Muscle of leg (tissue), 11 donors: ENCODE measurements around the gene GABRP. TPM values are rescaled to one million over a fixed set of nuclear protein-coding genes. Genes with fewer than 3 reads are reported as not detected.
"Not testable (repeated sequence)": the region's sequence is repeated elsewhere in the genome, so short reads cannot be mapped to it uniquely, and the experiment has no call there.

Experiments used
- DNase-seq: peaks from one replicate; pipeline ENCODE4 v3.0.0; 2013
- H3K27ac ChIP-seq: one replicate; pipeline ENCODE4 v1.5.1; 2013; ENCODE audit warnings: mild to moderate bottlenecking, low read length, control low read depth
- H3K27me3 ChIP-seq: one replicate; pipeline ENCODE4 v1.6.1; 2013; ENCODE audit warnings: low read length; ENCODE audit not compliant: control insufficient read depth, insufficient read depth
- H3K36me3 ChIP-seq: one replicate; pipeline ENCODE4 v1.6.1; 2013; ENCODE audit warnings: low read length; ENCODE audit not compliant: control insufficient read depth, insufficient read depth
- H3K4me1 ChIP-seq: one replicate; pipeline ENCODE4 v1.6.1; 2013; ENCODE audit warnings: low read length; ENCODE audit not compliant: control insufficient read depth, insufficient read depth
- H3K4me3 ChIP-seq: one replicate; pipeline ENCODE4 v1.5.1; 2013; ENCODE audit warnings: low read length, control low read depth
- H3K9me3 ChIP-seq: replicated peaks from 2 replicates; pipeline ENCODE4 v1.6.1; 2013; ENCODE audit warnings: low read depth, low read length; ENCODE audit not compliant: control insufficient read depth
- WGBS: methylation state at CpG from one replicate; pipeline ENCODE4 v1.1.5; 2013; ENCODE audit warnings: missing lambda C conversion rate; ENCODE audit not compliant: insufficient coverage; 5-methylcytosine and 5-hydroxymethylcytosine counted together
- polyA plus RNA-seq, 8 donors: library from polyadenylated mRNA; unstranded; fragments of 120-200 nt; gene quantifications; one replicate each; pipeline versions ENCODE4 v1.2.1 to v1.2.3, GENCODE V29; 2013; ENCODE audit warnings: inconsistent platforms in 1 of 8, low replicate concordance in 1 of 8; ENCODE audit not compliant: insufficient read length in 8 of 8, insufficient read depth in 1 of 8
- total RNA-seq: library from RNA; stranded (reverse); fragments of 120-200 nt; gene quantifications from one replicate; pipeline ENCODE4 v1.2.4, GENCODE V29; 2013

Gene GABRP
- total and polyA plus RNA-seq, 9 donors: 0.13 to 1.2 (median 0.63) TPM

DNA sequence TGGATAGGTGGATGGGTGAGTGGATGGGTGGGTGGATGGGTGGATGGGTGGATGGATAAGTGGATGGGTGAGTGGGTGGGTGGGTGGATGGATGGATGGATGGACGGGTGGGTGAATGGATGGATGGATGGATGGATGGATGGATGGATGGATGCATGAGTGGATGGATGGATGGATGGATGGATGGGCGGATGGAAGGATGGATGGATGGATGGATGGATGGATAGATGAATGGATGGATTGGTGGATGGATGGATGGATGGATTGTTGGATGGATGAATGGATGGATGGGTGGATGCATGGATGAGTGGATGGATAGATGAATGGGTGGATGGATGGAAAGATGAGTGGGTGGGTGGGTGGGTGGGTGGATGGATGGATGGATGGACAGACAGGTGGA, 29.0 kb upstream of the GABRP start:
- DNase-seq, H3K36me3 ChIP-seq, H3K4me1 ChIP-seq, H3K4me3 ChIP-seq, H3K27me3 ChIP-seq, H3K27ac ChIP-seq, H3K9me3 ChIP-seq: not testable (repeated sequence)
- 88% methylated on average over 1 of the region's 2 CpGs for WGBS

DNA sequence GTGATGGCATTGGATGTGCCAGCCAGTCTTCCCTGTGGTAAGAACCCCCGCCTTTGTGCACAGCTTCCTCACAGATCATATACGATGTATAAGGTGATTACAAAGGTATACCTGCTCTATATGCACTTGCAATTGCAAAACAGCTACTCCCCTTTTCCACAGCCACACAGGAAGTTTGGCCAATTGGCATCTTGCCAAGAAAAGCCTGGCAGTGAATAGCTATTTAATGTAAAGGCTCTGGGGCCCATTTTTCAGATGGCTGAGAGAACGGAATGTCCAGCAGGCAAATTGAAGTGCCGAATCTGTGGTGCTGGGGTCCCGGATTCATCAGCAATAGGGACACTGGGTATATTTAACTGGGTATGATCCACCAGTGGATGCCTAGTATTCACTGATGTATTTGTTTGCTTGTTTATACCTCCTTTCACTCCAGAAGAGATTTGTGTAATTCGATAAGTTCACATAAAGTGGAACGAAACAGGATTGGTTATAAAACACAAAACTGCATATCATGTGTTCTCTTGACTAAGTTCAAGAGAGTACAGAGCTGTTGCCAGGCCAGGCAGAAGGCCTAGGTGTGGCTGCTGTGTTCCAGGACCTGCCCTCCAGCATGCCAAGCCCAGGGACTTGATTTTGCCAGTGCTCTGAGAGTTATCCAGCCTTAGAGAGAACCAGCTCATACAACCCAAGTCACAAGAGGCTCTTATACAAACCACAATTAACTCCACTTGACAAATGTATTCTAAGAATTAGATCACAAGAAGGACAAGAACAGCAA, 27.7 kb upstream of the GABRP start:
- no peaks in the 10 kb centered on the region for H3K9me3 ChIP-seq
- WGBS: 54% methylated on average over 5 of the region's 7 CpGs
- no peak overlapping the region for H3K4me3 ChIP-seq
- H3K27me3 ChIP-seq: peaks cover 5% of the 10 kb centered on the region
- peaks cover 12% of the 10 kb centered on the region for H3K4me1 ChIP-seq
- peak; percentile 13 for DNase-seq
- no peak overlapping the region for H3K27ac ChIP-seq
- H3K36me3 ChIP-seq: no peaks in the 10 kb centered on the region

DNA sequence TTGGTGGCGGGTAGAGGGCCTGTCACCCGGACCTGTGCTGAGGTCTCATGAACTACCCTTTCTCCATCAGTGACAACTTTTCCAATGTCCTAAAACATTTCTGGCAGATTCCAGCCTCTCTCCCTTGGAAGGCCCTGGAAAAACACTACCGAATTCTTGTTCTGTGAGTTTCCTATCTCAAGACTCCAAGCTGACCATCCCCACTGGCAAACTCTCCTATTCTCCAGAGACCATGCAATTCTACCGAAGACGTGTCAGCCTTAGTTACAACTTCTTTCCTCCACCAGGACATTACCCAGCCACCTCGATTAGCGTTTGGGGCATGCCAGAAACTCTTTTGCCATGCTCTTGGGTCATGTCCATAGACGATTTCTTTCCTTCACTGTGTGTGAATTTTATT, 26.8 kb upstream of the GABRP start:
- Histone ChIP-seq H3K9me3 (no peaks in the 10 kb centered on the region), H3K27me3 (peaks cover 5% of the 10 kb centered on the region), H3K36me3 (no peaks in the 10 kb centered on the region), H3K4me1 (peaks cover 10% of the 10 kb centered on the region), H3K4me3 (no peak overlapping the region), H3K27ac (no peak overlapping the region)
- WGBS: 78% methylated on average over 5 of the region's 8 CpGs
- DNase-seq: no peak

DNA sequence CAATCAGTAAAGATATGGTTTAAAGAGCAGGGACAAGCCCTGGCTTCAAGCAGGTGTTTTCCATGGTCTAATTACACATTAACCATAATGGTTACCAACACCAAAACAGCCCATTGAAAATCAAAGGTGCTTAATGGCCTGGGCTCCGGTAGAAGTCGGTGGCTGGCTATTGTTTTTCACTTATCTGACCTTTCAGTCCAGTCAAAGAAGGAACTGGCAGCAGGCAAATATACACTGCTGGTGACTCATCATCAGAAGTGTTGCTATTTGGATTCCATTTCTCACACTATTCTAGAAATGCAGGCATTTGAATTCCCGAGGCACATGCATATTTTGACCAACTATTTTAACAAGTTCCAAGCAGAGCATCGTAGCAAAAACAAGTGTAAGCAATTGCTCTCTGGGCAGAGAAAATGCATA, 26.3 kb upstream of the GABRP start:
- Histone ChIP-seq H3K4me3 (no peak overlapping the region), H3K27ac (no peak overlapping the region), H3K9me3 (no peaks in the 10 kb centered on the region), H3K36me3 (no peaks in the 10 kb centered on the region), H3K4me1 (peaks cover 10% of the 10 kb centered on the region), H3K27me3 (peaks cover 5% of the 10 kb centered on the region)
- 47% methylated on average over 2 of the region's 4 CpGs for WGBS
- DNase-seq: peak; percentile 11

DNA sequence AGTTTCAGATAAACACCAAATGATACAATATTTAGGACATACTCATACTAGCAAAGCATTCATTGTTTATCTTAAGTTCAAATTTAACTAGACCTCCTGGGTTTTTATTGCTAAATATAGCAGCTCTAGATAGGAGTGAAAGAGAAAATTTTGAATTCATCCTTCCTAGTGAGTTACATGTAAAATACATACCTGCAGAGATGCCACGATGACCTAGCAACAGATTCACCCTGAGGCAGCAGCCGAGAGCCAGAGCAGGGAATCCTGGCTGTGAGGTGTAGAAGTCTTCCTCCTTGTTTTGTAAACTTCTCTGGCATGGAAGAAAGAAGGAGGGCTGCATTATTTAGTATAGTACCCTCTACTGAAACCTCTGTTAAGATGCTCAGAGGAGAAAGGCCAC, 25.9 kb upstream of the GABRP start:
- Histone ChIP-seq H3K4me3 (no peak overlapping the region), H3K4me1 (peaks cover 7% of the 10 kb centered on the region), H3K36me3 (no peaks in the 10 kb centered on the region), H3K27ac (no peak overlapping the region), H3K9me3 (no peaks in the 10 kb centered on the region), H3K27me3 (peaks cover 5% of the 10 kb centered on the region)
- no CpG with 5 or more reads among the region's 2 CpGs for WGBS
- DNase-seq: no peak

DNA sequence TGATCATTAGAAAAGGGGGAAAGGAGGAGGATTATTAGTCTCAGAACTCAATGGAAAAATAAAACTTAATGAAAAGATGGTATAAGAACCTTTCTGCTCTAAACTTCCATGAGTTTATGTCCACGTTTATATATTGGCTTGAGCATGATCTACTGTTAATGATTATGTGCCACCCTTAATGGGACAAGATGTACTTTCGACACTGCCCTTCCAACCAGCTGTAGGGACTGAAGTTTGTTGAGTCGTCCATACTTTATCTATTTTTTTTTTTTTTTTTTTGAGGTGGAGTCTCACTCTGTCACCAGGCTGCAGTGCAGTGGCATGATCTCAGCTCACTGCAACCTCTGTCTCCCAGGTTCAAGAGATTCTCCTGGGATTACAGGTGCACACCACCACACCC, 25.0 kb upstream of the GABRP start:
- Histone ChIP-seq H3K36me3 (no peaks in the 10 kb centered on the region), H3K4me1 (peaks cover 7% of the 10 kb centered on the region), H3K9me3 (no peaks in the 10 kb centered on the region), H3K27me3 (peaks cover 5% of the 10 kb centered on the region), H3K4me3 (no peak overlapping the region), H3K27ac (no peak overlapping the region)
- WGBS: no CpG with 5 or more reads among the region's 3 CpGs
- DNase-seq: no peak

DNA sequence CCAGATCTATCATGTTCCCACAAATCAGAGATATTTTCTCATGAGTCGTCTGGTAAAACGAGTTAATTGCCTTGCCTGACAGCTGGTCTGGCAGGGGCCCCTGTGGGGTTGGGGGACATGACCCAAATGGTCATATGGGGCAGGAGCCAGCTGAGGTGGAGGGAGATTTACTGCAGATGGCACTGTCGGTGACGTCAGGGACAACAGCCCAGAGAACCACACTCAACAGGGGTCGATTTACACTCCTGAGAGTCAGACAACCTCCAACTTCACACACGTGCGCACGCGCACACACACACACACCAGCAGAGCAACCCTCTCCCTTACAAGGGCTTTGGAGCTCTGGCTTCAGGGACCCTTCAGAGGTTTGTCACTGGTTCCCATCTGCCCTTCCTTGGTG, 23.4 kb upstream of the GABRP start:
- Histone ChIP-seq H3K27me3 (peaks cover 3% of the 10 kb centered on the region), H3K27ac (no peak overlapping the region), H3K9me3 (no peaks in the 10 kb centered on the region), H3K4me3 (no peak overlapping the region), H3K36me3 (no peaks in the 10 kb centered on the region), H3K4me1 (peaks cover 7% of the 10 kb centered on the region)
- DNase-seq: no peak
- WGBS: 63% methylated on average over 6 of the region's 9 CpGs

DNA sequence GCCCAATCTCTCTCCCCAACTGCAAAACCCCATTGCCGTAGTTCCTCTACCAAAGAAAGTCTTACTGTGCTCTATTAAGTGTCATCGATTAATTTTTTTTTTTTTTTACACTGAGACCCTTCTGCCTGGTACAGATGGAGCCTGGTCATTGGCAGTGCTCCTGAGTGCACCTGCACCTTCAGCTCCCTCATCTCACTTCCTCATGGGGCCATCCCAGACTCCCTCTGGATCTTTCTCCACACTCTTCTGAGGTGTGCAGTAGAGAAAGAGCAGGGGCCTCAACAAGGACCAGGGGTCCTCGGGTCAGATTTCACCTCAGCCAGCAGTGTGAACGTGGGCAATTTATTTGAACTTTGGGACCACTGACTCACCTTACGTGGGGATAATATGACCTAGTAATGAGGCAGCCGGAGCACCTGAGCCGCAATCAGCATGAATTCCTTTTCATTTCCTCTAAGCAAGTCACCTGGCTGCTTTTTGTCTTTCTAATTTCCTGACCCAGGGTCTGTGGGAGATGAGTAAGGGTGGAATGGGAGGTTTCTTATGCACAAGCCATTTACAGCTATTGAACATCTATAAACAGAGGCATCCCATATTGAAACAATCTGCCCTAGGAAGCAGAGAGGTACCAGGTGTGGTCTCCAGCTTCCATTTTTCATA, 22.3 kb upstream of the GABRP start:
- Histone ChIP-seq H3K4me3 (no peak overlapping the region), H3K27me3 (peaks cover 3% of the 10 kb centered on the region), H3K4me1 (peaks cover 5% of the 10 kb centered on the region), H3K9me3 (no peaks in the 10 kb centered on the region), H3K36me3 (no peaks in the 10 kb centered on the region), H3K27ac (no peak overlapping the region)
- 86% methylated on average over 7 of the region's 7 CpGs for WGBS
- no peak for DNase-seq

DNA sequence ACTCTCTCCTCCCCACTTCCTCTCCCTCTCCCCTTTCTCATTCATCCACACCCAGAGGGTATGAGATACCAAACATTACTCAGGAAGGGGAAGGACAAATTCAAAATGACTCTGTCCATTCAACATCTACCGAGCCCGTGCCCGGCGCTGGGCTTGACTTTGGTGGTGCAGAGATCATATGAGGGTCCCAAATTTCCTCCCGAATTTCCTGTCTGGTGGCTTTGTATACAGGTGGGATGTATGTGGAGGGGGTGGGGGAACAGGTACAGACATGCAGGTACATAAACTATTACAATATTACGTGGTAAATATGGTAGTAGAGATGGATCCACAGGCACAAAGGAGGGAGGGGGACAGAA, 21.8 kb upstream of the GABRP start:
- no peaks in the 10 kb centered on the region for H3K9me3 ChIP-seq
- no CpG with 5 or more reads among the region's 6 CpGs for WGBS
- H3K27me3 ChIP-seq: peaks cover 3% of the 10 kb centered on the region
- no peak overlapping the region for H3K27ac ChIP-seq
- DNase-seq: no peak
- H3K36me3 ChIP-seq: no peaks in the 10 kb centered on the region
- H3K4me1 ChIP-seq: peaks cover 5% of the 10 kb centered on the region
- H3K4me3 ChIP-seq: no peak overlapping the region

DNA sequence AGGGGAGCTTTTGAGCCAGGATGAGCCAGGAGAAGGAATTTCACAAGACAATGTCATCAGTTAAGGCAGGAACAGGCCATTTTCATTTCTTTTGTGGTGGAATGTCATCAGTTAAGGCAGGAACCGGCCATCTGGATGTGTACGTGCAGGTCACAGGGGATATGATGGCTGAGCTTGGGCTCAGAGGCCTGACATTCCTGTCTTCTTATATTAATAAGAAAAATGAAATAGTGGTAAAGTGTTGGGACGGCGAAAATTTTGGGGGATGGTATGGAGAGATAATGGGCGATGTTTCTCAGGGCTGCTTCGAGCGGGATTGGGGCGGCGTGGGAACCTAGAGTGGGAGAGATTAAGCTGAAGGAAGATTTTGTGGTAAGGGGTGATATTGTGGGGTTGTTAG, 21.2 kb upstream of the GABRP start:
- not testable (repeated sequence) for DNase-seq, H3K27ac ChIP-seq, H3K27me3 ChIP-seq, H3K36me3 ChIP-seq, H3K4me3 ChIP-seq, H3K4me1 ChIP-seq, H3K9me3 ChIP-seq
- 93% methylated on average over 5 of the region's 9 CpGs for WGBS
